IMR-90 (cell line): Measurements from ENCODE around the gene METAP2. TPM values are rescaled to one million over a fixed set of nuclear protein-coding genes. Genes with fewer than 3 reads are reported as not detected.
A peak's percentile ranks its signal among the peaks of the same experiment; 100 is the strongest.

Experiments used
- ATAC-seq: fragments of 200-7000 bp; cut with Tn5 transposase; 2 replicates; pipeline ENCODE4 v1.9.1; 2020; ENCODE audit warnings: low read depth, mild to moderate bottlenecking, moderate library complexity
- BruUV-seq: library from RNA; stranded (reverse); fragments of 400-500 nt; replicated peaks from 2 replicates; lab custom pipeline; 2021; lab: Mats Ljungman, UMichigan
- CTCF ChIA-PET: fragments of 300-600 bp; formaldehyde crosslinking; extraction: SDS; loops from one replicate; lab custom pipeline; 2021; ENCODE audit warnings: antibody characterized with exemption; lab: Yijun Ruan, JAX
- POLR2A ChIA-PET: fragments of 300-600 bp; sonication (Branson Sonifier 250); formaldehyde crosslinking; loops from one replicate; lab custom pipeline; 2022; ENCODE audit warnings: antibody characterized with exemption; ENCODE audit not compliant: unreplicated experiment; lab: Charles Lee
- DNase-seq: peaks from one replicate; pipeline ENCODE4 v3.0.0; 2013
- H2AFZ ChIP-seq: replicated peaks from 2 replicates; pipeline ENCODE3; 2013; ENCODE audit warnings: low read length, mild to moderate bottlenecking; ENCODE audit not compliant: poor library complexity
- H2AK5ac ChIP-seq: 2 replicates; pipeline ENCODE4 v1.6.1; 2013; ENCODE audit warnings: low read depth, low read length, inconsistent platforms
- H2AK9ac ChIP-seq: replicated peaks from 2 replicates; pipeline ENCODE3; 2013; ENCODE audit warnings: mild to moderate bottlenecking, low read depth, low read length, moderate library complexity; ENCODE audit not compliant: poor library complexity
- H2BK120ac ChIP-seq: 2 replicates; pipeline ENCODE4 v1.6.1; 2013; ENCODE audit warnings: low read depth, low read length, inconsistent platforms
- H2BK15ac ChIP-seq: 3 replicates; pipeline ENCODE4 v1.6.1; 2013; ENCODE audit warnings: low read depth, low read length, inconsistent platforms
- H2BK20ac ChIP-seq: 2 replicates; pipeline ENCODE4 v1.6.1; 2013; ENCODE audit warnings: low read depth, mild to moderate bottlenecking, inconsistent platforms, low read length, moderate library complexity
- H2BK5ac ChIP-seq: 2 replicates; pipeline ENCODE4 v1.6.1; 2013; ENCODE audit warnings: mild to moderate bottlenecking, low read depth, low read length, inconsistent platforms; ENCODE audit not compliant: poor library complexity, severe bottlenecking
- H3K14ac ChIP-seq: replicated peaks from 2 replicates; pipeline ENCODE4 v1.6.1; 2013; ENCODE audit warnings: low read depth, low read length, inconsistent platforms
- H3K18ac ChIP-seq: 2 replicates; pipeline ENCODE4 v1.6.1; 2013; ENCODE audit warnings: low read depth, low read length, control low read depth
- H3K23ac ChIP-seq: 2 replicates; pipeline ENCODE4 v1.6.1; 2013; ENCODE audit warnings: low read depth, low read length, inconsistent platforms
- H3K27ac ChIP-seq: 2 replicates; pipeline ENCODE4 v1.5.1; 2013; ENCODE audit warnings: mild to moderate bottlenecking, control low read depth, low read length; ENCODE audit not compliant: insufficient read depth
- H3K27me3 ChIP-seq: 2 replicates; pipeline ENCODE4 v1.6.1; 2013; ENCODE audit warnings: low read length; ENCODE audit not compliant: control insufficient read depth, insufficient read depth
- H3K36me3 ChIP-seq: 2 replicates; pipeline ENCODE4 v1.6.1; 2013; ENCODE audit warnings: low read length, mixed read lengths; ENCODE audit not compliant: control insufficient read depth, insufficient read depth
- H3K4ac ChIP-seq: 2 replicates; pipeline ENCODE4 v1.6.1; 2013; ENCODE audit warnings: low read depth, low read length, inconsistent platforms
- H3K4me1 ChIP-seq: 2 replicates; pipeline ENCODE4 v1.6.1; 2013; ENCODE audit warnings: low read length, mixed read lengths; ENCODE audit not compliant: control insufficient read depth, insufficient read depth
- H3K4me2 ChIP-seq: 2 replicates; pipeline ENCODE4 v1.6.1; 2013; ENCODE audit warnings: low read depth, mild to moderate bottlenecking, control low read depth, low read length, moderate library complexity
- H3K4me3 ChIP-seq: 2 replicates; pipeline ENCODE4 v1.5.1; 2013; ENCODE audit warnings: low read depth, mild to moderate bottlenecking, control low read depth, low read length, moderate library complexity; ENCODE audit not compliant: insufficient read depth
- H3K56ac ChIP-seq: 2 replicates; pipeline ENCODE4 v1.6.1; 2013; ENCODE audit warnings: low read length, inconsistent platforms; ENCODE audit not compliant: insufficient read depth; ENCODE audit errors: extremely low read depth
- H3K79me1 ChIP-seq, 2 experiments: 2 replicates each; pipeline ENCODE4 v1.6.1; 2013; ENCODE audit warnings: low read length in 2 of 2, inconsistent platforms in 1 of 2, low read depth in 1 of 2
- H3K9ac ChIP-seq: 2 replicates; pipeline ENCODE4 v1.6.1; 2013; ENCODE audit warnings: low read depth, low read length, control low read depth
- H3K9me1 ChIP-seq: 2 replicates; pipeline ENCODE4 v1.6.1; 2013; ENCODE audit warnings: low read length, inconsistent platforms; ENCODE audit not compliant: insufficient read depth
- H3K9me3 ChIP-seq: 2 replicates; pipeline ENCODE4 v1.6.1; 2013; ENCODE audit warnings: low read length; ENCODE audit not compliant: control insufficient read depth, insufficient read depth
- H4K20me1 ChIP-seq: 2 replicates; pipeline ENCODE4 v1.6.1; 2013; ENCODE audit warnings: low read length, inconsistent platforms; ENCODE audit not compliant: insufficient read depth
- H4K5ac ChIP-seq: 2 replicates; pipeline ENCODE4 v1.6.1; 2013; ENCODE audit warnings: mild to moderate bottlenecking, low read depth, low read length, control low read depth
- H4K8ac ChIP-seq, 2 experiments: 2 replicates each; pipeline ENCODE4 v1.6.1; 2013; ENCODE audit warnings: low read depth in 2 of 2, low read length in 2 of 2, control low read depth in 1 of 2, inconsistent platforms in 1 of 2
- H4K91ac ChIP-seq: 2 replicates; pipeline ENCODE4 v1.6.1; 2013; ENCODE audit warnings: low read depth, low read length, inconsistent platforms; ENCODE audit not compliant: insufficient read depth
- CEBPB ChIP-seq: IDR thresholded peaks from 2 replicates; pipeline ENCODE4 v1.6.1; 2012; ENCODE audit warnings: low read depth, low read length, improper control_type of control experiment
- RFX5 ChIP-seq: IDR thresholded peaks from 2 replicates; pipeline ENCODE4 v1.8.0; 2012; ENCODE audit warnings: low read depth, mild to moderate bottlenecking, low read length, moderate library complexity
- WGBS, 2 experiments: methylation state at CpG; one replicate each; pipeline versions ENCODE4 v1.1.5 to v1.1.7; 2013; ENCODE audit warnings: missing lambda C conversion rate in 2 of 2; ENCODE audit not compliant: insufficient read length in 1 of 2; ENCODE audit errors: extremely low coverage in 2 of 2; 5-methylcytosine and 5-hydroxymethylcytosine counted together
- dilution Hi-C: fragments of 300-500 bp; cut with HindIII; formaldehyde crosslinking; loops from one replicate; pipeline ENCODE4 v1.14.3; 2018; ENCODE audit warnings: low sequenced_read_pairs; ENCODE audit not compliant: unreplicated experiment
- in situ Hi-C: fragments of 300-500 bp; cut with MboI; formaldehyde crosslinking; loops from 3 replicates; pipeline ENCODE4 v1.14.3; 2019; ENCODE audit warnings: low sequenced_read_pairs, inconsistent platforms, mixed read lengths
- intact Hi-C: fragments of 100-400 bp; cut with micrococcal nuclease; formaldehyde crosslinking; loops from 2 replicates; pipeline ENCODE4 v1.10.0; 2022
- polyA plus RNA-seq, 3 experiments: library from polyadenylated mRNA; depleted of rRNA; stranded (reverse); fragments of >200 nt; gene quantifications; 2 replicates each; pipeline ENCODE4 v1.2.3, GENCODE V29; 2012; ENCODE audit warnings: low replicate concordance in 1 of 3
- total RNA-seq: library from RNA; depleted of rRNA; stranded (reverse); fragments of >200 nt; gene quantifications from 2 replicates; pipeline ENCODE4 v1.2.3, GENCODE V29; 2012

The METAP2 gene
- total and polyA plus RNA-seq, 2 of the 4 experiments (the other 2 are of a cell fraction) = 62.5 to 72.9 TPM

DNA sequence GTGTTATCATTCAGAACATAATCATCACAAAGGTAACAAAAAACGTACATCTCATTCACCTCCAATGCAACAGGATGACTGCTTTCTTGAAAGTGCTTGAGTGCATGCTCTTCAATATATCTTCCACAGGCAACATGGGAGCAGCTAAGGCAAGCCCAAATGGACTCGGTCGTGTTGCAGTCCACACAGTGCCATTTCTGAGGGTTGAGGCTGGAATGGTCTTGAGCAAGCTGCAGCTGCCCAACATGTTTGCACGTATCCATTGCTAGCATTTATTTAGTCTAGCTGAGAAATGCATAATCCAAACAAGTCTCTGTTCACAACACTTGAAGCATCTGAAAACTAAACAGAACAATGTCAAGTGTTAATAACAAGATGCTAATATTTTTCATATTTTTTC lies 60.0 kb downstream of the METAP2 start:
- Histone ChIP-seq H3K4me1 (peaks cover 18% of the 10 kb centered on the region), H2BK120ac (0 out of 2 replicates have a peak overlapping the region, but pooled peaks have one; percentile 23), H3K14ac (no peak overlapping the region), H3K27ac (peak overlapping the region; percentile 27; the same call in 1 of the 2 replicates), H4K20me1 (peaks cover 5% of the 10 kb centered on the region; the same call in 1 of the 2 replicates), H4K8ac (peak overlapping the region in 1 of 2 experiments; percentile 53; a peak in 3 of 4 replicates), H2AFZ (no peak overlapping the region), H3K9ac (no peak overlapping the region), H3K56ac (no peak overlapping the region), H2BK15ac (no peak overlapping the region), H3K4me3 (no peak overlapping the region), H2BK5ac (peak overlapping the region; percentile 78), H3K9me1 (peaks cover 9% of the 10 kb centered on the region), H3K18ac (peak overlapping the region; percentile 40; the same call in 1 of the 2 replicates), H3K27me3 (no peaks in the 10 kb centered on the region), H3K36me3 (peaks cover 8% of the 10 kb centered on the region; the same call in 1 of the 2 replicates), H3K23ac (no peak overlapping the region), H2AK9ac (no peak overlapping the region), H2BK20ac (no peak overlapping the region), H3K4me2 (no peak overlapping the region), H3K4ac (peak overlapping the region; percentile 18), H4K91ac (peak overlapping the region; percentile 10; the same call in 1 of the 2 replicates), H3K9me3 (no peaks in the 10 kb centered on the region), H3K79me1 (peaks cover 23 to 40% of the 10 kb centered on the region in 2 experiments), H2AK5ac (peak overlapping the region; percentile 59; the same call in 1 of the 2 replicates), H4K5ac (peak overlapping the region; percentile 17; the same call in 1 of the 2 replicates)
- TF ChIP-seq RFX5 (no peak), CEBPB (peak; percentile 36; the same call in 1 of the 2 replicates)
- BruUV-seq = no TSS peak
- CTCF ChIA-PET = interaction anchor here (0.5 to 1.8 kb wide), 13 partner anchors 11 to 462 kb away, joined by 3 to 11 read pairs (median 5); partner anchors contain the start of gene METAP2
- dilution Hi-C loops (no loop called here), intact Hi-C loops (loop anchor here (1.0 to 5.0 kb wide), 4 partner anchors 198 to 415 kb away; partner anchors contain the start of genes FGD6 and VEZT), in situ Hi-C loops (no loop called here)
- DNase-seq (no peak), ATAC-seq (peak; percentile 79)
- WGBS, 2 experiments = no CpG with 5 or more reads among the region's 4 CpGs
- POLR2A ChIA-PET = interaction anchor here (0.6 kb wide), 1 partner anchor 251 kb away, joined by 3 read pairs; no protein-coding TSS in a partner anchor
